ENCODE results near the gene VMP1. TPM values are rescaled to one million over a fixed set of nuclear protein-coding genes. Genes with fewer than 3 reads are reported as not detected.
"Not testable (repeated sequence)": the region's sequence is repeated elsewhere in the genome, so short reads cannot be mapped to it uniquely, and the experiment has no call there.

VMP1 gene
- total RNA-seq, 1 donor from 2014 or later: 64.9 TPM

DNA sequence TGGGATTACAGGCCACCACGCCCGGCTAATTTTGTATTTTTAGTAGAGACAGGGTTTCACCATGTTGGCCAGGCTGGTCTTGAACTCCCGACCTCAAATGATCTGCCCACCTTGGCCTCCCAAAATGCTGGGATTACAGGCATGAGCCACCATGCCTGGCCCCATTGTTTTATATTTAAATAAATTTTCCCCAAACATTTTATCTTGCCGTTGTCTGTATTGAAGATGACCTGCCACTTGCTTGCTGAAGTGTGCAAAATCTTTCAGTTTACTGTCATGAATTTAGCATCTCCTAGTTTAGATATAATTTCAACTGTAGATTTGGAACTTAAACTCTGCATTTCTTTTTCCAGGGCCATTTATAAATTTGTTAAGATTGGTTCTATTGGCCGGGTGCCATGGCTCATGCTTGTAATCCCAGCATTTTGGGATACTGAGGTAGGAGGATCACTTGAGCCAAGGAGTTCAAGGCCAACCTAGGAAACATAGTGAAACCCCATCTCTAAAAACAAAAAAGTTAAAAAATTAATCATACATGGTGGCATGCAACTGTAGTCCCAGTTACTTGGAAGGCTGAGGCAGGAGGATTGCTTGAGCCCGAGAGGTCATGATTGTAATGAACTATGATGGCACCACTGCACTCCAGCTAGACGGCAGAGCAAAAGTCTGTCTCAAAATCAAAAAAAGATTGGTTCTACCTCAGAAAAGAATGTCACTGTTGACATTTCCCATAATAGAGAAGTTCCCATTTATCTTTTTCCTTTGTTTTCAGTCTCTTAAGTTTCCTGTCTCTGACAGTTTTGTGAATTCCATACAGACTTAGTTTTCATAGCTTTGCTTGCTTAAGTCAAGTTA is 84.4 kb downstream of the VMP1 start:
- Mint-ChIP-seq H3K9me3 (ENCODE audit: unreplicated experiment) (no peaks in the 10 kb centered on the region), H3K27me3 (ENCODE audit: unreplicated experiment) (peaks cover 1% of the 10 kb centered on the region), H3K4me3 (ENCODE audit: unreplicated experiment) (no peak overlapping the region), H3K27ac (ENCODE audit: unreplicated experiment) (peak overlapping the region; percentile 8), H3K36me3 (ENCODE audit: low read depth, unreplicated experiment) (no peaks in the 10 kb centered on the region), H3K4me1 (ENCODE audit: unreplicated experiment) (peaks cover 8% of the 10 kb centered on the region)
- TF ChIP-seq CTCF (IDR thresholded peaks at IDR 0.05; ENCODE audit: unreplicated experiment): no peak
- no peak for DNase-seq (ENCODE audit: low spot score)

DNA sequence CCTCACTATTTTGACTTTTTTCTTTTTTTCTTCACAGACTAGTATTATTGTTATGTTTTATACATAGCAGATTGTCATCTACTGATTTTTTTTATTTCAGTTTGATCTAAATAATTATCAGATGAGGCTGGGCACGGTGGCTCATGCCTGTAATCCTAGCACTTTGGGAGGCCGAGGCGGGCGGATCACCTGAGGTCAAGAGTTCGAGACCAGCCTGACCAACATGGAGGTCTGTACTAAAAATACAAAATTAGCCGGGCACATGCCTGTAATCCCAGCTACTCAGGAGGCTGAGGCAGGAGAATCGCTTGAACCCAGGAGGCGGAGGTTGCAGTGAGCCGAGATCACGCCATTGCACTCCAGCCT is 85.0 kb downstream of the VMP1 start:
- not testable (repeated sequence) for DNase-seq (ENCODE audit: low spot score); H3K4me1 Mint-ChIP-seq (ENCODE audit: unreplicated experiment); H3K9me3 Mint-ChIP-seq (ENCODE audit: unreplicated experiment); H3K4me3 Mint-ChIP-seq (ENCODE audit: unreplicated experiment); H3K36me3 Mint-ChIP-seq (ENCODE audit: low read depth, unreplicated experiment); H3K27me3 Mint-ChIP-seq (ENCODE audit: unreplicated experiment)
- H3K27ac Mint-ChIP-seq (ENCODE audit: unreplicated experiment): peak overlapping the region; percentile 8

DNA sequence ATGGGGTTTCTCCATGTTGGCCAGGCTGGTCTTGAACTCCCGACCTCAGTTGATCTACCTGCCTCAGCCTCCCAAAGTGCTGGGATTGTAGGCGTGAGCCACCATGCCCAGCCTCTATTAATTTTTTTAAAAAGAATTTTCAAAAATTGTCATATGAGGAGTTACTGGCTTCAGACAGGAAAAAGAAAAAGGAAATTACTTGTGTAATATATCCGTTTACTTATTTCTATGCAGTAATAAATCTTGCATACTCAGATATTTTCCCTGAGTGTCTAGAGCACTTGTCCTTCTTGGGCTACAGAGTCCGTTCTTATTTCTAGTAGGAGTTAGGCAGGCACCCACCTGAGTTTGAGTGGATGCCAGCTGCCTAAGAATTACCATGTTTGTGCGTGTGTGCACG is 85.8 kb downstream of the VMP1 start:
- H3K27ac Mint-ChIP-seq (ENCODE audit: unreplicated experiment): no peak overlapping the region
- H3K27me3 Mint-ChIP-seq (ENCODE audit: unreplicated experiment): peaks cover 1% of the 10 kb centered on the region
- DNase-seq (ENCODE audit: low spot score): no peak
- H3K36me3 Mint-ChIP-seq (ENCODE audit: low read depth, unreplicated experiment): no peaks in the 10 kb centered on the region
- no peak overlapping the region for H3K4me3 Mint-ChIP-seq (ENCODE audit: unreplicated experiment)
- H3K4me1 Mint-ChIP-seq (ENCODE audit: unreplicated experiment): peaks cover 8% of the 10 kb centered on the region
- no peaks in the 10 kb centered on the region for H3K9me3 Mint-ChIP-seq (ENCODE audit: unreplicated experiment)
- no peak for TF ChIP-seq CTCF (IDR thresholded peaks at IDR 0.05; ENCODE audit: unreplicated experiment)

- Mint-ChIP-seq H3K4me3 (ENCODE audit: unreplicated experiment) (no peak overlapping the region), H3K27ac (ENCODE audit: unreplicated experiment) (no peak overlapping the region), H3K9me3 (ENCODE audit: unreplicated experiment) (no peaks in the 10 kb centered on the region), H3K4me1 (ENCODE audit: unreplicated experiment) (peaks cover 8% of the 10 kb centered on the region), H3K27me3 (ENCODE audit: unreplicated experiment) (no peaks in the 10 kb centered on the region), H3K36me3 (ENCODE audit: low read depth, unreplicated experiment) (no peaks in the 10 kb centered on the region)
- TF ChIP-seq CTCF (IDR thresholded peaks at IDR 0.05; ENCODE audit: unreplicated experiment): no peak
- no peak for DNase-seq (ENCODE audit: low spot score)
Observed at GRCh38 chr17:59796138-59796537, 88.7 kb downstream of the VMP1 start.

GRCh38 chr17:59796785-59797205 is 89.3 kb downstream of the VMP1 start:
- Mint-ChIP-seq H3K4me1 (ENCODE audit: unreplicated experiment) (peaks cover 6% of the 10 kb centered on the region), H3K27ac (ENCODE audit: unreplicated experiment) (no peak overlapping the region), H3K36me3 (ENCODE audit: low read depth, unreplicated experiment) (no peaks in the 10 kb centered on the region), H3K9me3 (ENCODE audit: unreplicated experiment) (no peaks in the 10 kb centered on the region), H3K27me3 (ENCODE audit: unreplicated experiment) (no peaks in the 10 kb centered on the region), H3K4me3 (ENCODE audit: unreplicated experiment) (no peak overlapping the region)
- no peak for TF ChIP-seq CTCF (IDR thresholded peaks at IDR 0.05; ENCODE audit: unreplicated experiment)
- no peak for DNase-seq (ENCODE audit: low spot score)

All from endothelial cell (in vitro differentiated cells).